ENCODE measurements around the gene SDHC. TPM values are rescaled to one million over a fixed set of nuclear protein-coding genes. Genes with fewer than 3 reads are reported as not detected.
A peak's percentile ranks its signal among the peaks of the same experiment; 100 is the strongest.
"Not testable (repeated sequence)": the region's sequence is repeated elsewhere in the genome, so short reads cannot be mapped to it uniquely, and the experiment has no call there.

Gene SDHC
- total and polyA plus RNA-seq, 7 experiments from 2014 or later, result 66.3 to 274 (median 108) TPM

DNA sequence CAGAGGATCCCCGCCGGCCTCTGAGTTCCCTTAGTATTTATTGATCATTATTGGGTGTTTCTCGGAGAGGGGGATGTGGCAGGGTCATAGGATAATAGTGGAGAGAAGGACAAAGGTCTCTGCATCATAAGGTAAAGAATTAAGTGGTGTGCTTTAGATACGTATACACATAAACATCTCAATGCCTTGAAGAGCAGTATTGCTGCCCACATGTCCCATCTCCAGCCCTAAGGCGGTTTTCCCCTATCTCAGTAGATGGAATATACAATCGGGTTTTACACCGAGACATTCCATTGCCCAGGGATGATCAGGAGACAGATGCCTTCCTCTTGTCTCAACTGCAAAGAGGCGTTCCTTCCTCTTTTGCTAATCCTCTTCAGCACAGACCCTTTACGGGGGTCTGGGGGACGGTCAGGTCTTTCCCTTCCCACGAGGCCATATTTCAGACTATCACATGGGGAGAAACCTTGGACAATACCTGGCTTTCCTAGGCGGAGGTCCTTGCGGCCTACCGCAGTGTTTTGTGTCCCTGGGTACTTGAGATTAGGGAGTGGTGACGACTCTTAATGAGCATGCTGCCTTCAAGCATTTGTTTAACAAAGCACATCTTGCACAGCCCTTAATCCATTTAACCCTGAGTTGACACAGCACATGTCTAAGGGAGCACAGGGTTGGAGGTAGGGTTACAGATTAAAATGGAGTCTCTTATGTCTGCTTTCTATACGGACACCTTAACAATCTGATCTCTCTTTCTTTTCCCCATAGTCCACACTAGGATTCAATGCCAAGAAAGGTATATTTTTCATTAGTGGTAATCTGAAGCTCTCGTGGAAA, 1.9 kb downstream of the SDHC start:
- DNase-seq; H3K27me3 Mint-ChIP-seq; H3K27me3 ChIP-seq (ENCODE audit: control insufficient read depth in 2 of 2, insufficient read depth in 2 of 2, low read length in 2 of 2); H3K27ac ChIP-seq (ENCODE audit: low read depth, low read length); ATAC-seq; POLR2A ChIA-PET; H3K36me3 Mint-ChIP-seq; H3K9me3 ChIP-seq (ENCODE audit: control insufficient read depth in 2 of 3, low read length in 3 of 3); H3K4me3 ChIP-seq (ENCODE audit: low read length); CTCF ChIA-PET; H3K9me3 Mint-ChIP-seq: not testable (repeated sequence)
- Mint-ChIP-seq H3K4me1 (peaks cover 13 to 49% (median 32%) of the 10 kb centered on the region in 7 donors), H3K27ac (peak overlapping the region in 8 of 9 donors; percentile 99 to 100 (median 100)), H3K4me3 (peak overlapping the region in 9 of 10 donors; percentile 16 to 99 (median 92))
- Histone ChIP-seq H3K4me1 (ENCODE audit: control insufficient read depth in 2 of 2, insufficient read depth in 2 of 2, low read length in 2 of 2) (peaks cover 0 to 15% of the 10 kb centered on the region in 2 donors), H3K36me3 (ENCODE audit: control insufficient read depth in 2 of 3, insufficient read depth in 3 of 3, low read length in 3 of 3) (peaks cover 0 to 10% (median 0%) of the 10 kb centered on the region in 3 experiments)
- intact Hi-C loops (cut with micrococcal nuclease), result loop anchor here in 1 of 2 donors (2.0 kb wide), 1 partner anchor 89 kb away; the partner anchor contains the start of gene TOMM40L

DNA sequence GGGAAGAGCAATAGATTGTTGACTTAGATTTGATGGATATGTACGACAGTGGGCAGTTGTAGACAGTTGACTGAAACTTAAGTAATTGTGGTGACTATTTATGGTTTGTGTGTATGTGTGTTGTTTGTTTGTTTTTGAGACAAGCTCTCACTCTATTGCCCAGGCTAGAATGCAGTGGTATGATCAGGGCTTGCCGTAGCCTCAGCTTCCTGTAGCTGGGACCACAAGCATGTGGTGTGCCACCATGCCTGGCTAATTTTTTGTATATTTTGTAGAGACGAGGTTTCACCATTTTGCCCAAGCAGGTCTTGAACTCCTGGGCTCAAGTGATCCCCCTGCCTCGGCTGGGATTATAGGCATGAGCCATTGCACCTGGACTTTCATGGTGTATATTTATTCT, 9.8 kb downstream of the SDHC start:
- peaks cover 0 to 36% (median 7%) of the 10 kb centered on the region in 3 experiments for H3K36me3 ChIP-seq (ENCODE audit: control insufficient read depth in 2 of 3, insufficient read depth in 3 of 3, low read length in 3 of 3)
- no peaks in the 10 kb centered on the region for H3K4me1 ChIP-seq (ENCODE audit: control insufficient read depth in 2 of 2, insufficient read depth in 2 of 2, low read length in 2 of 2)
- ChIA-PET CTCF (no interaction called here), POLR2A (interaction anchor here (0.7 kb wide), 1 partner anchor 44 kb away, joined by 5 read pairs; the partner anchor contains the start of gene CFAP126)
- Mint-ChIP-seq H3K36me3 (peaks cover 0 to 22% (median 7%) of the 10 kb centered on the region in 5 donors), H3K4me3 (peak overlapping the region in 1 of 10 donors; percentile 42), H3K27ac (peak overlapping the region in 1 of 9 donors; percentile 74), H3K27me3 (no peaks in the 10 kb centered on the region), H3K4me1 (peaks cover 0 to 23% (median 12%) of the 10 kb centered on the region in 7 donors), H3K9me3 (no peaks in the 10 kb centered on the region)
- H3K9me3 ChIP-seq (ENCODE audit: control insufficient read depth in 2 of 3, low read length in 3 of 3), result no peaks in the 10 kb centered on the region
- ATAC-seq (peak; percentile 54), DNase-seq (no peak)
- H3K27ac ChIP-seq (ENCODE audit: low read depth, low read length), result no peak overlapping the region
- no peaks in the 10 kb centered on the region for H3K27me3 ChIP-seq (ENCODE audit: control insufficient read depth in 2 of 2, insufficient read depth in 2 of 2, low read length in 2 of 2)
- no peak overlapping the region for H3K4me3 ChIP-seq (ENCODE audit: low read length)
- intact Hi-C loops (cut with micrococcal nuclease), result no loop called here

DNA sequence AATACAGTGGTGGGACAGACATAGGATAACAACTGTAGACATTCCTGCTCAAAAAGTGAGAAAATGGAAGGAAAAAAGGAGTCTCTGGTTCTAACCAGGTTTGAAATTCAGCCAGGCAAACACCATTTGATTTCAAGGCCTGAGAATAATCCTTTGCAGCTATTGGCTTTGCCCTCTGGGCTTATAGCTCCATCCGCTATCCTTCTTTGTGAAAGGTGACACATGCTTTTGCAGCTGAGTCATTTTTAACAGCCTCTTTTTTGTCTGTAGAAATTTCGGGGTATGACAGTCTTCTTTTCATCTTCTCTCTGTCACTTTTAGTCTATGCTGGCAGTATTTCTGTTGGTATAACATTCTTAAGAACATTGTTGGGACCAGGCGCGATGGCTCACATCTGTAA, 16.2 kb downstream of the SDHC start:
- H3K4me1 Mint-ChIP-seq, result peaks cover 0 to 5% (median 0%) of the 10 kb centered on the region in 7 donors
- intact Hi-C loops (cut with micrococcal nuclease), result no loop called here
- peak overlapping the region in 1 of 9 donors; percentile 6 for H3K27ac Mint-ChIP-seq
- no peak overlapping the region for H3K4me3 Mint-ChIP-seq
- Histone ChIP-seq H3K4me3 (ENCODE audit: low read length) (no peak overlapping the region), H3K27ac (ENCODE audit: low read depth, low read length) (no peak overlapping the region), H3K36me3 (ENCODE audit: control insufficient read depth in 2 of 3, insufficient read depth in 3 of 3, low read length in 3 of 3) (peaks cover 6 to 83% (median 16%) of the 10 kb centered on the region in 3 experiments), H3K9me3 (ENCODE audit: control insufficient read depth in 2 of 3, low read length in 3 of 3) (no peaks in the 10 kb centered on the region), H3K27me3 (ENCODE audit: control insufficient read depth in 2 of 2, insufficient read depth in 2 of 2, low read length in 2 of 2) (no peaks in the 10 kb centered on the region), H3K4me1 (ENCODE audit: control insufficient read depth in 2 of 2, insufficient read depth in 2 of 2, low read length in 2 of 2) (no peaks in the 10 kb centered on the region)
- peaks cover 25 to 58% (median 39%) of the 10 kb centered on the region in 5 donors for H3K36me3 Mint-ChIP-seq
- ChIA-PET CTCF (no interaction called here), POLR2A (interaction anchor here (0.7 kb wide), 1 partner anchor 652 kb away, joined by 3 read pairs; no protein-coding TSS in a partner anchor)
- no peaks in the 10 kb centered on the region for H3K27me3 Mint-ChIP-seq
- H3K9me3 Mint-ChIP-seq, result no peaks in the 10 kb centered on the region
- DNase-seq (no peak), ATAC-seq (no peak)

DNA sequence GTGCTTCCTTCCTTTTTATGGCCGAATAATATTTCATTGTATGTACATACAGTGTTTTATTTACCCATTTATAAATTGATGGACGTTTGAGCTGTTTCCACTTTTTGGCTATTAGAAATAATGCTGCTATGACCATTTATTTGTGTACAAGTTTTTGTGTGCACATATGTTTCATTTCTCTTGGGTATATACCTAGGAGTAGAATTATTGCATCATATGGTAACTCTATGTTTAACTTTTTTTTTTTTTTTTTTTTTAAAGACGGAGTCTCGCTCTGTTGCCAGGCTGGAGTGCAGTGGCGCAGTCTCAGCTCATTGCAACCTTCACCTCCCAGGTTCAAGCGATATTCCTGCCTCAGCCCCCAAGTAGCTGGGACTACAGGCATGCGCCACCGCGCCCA, 19.0 kb downstream of the SDHC start:
- Histone ChIP-seq H3K4me3 (ENCODE audit: low read length) (no peak overlapping the region), H3K27me3 (ENCODE audit: control insufficient read depth in 2 of 2, insufficient read depth in 2 of 2, low read length in 2 of 2) (no peaks in the 10 kb centered on the region), H3K9me3 (ENCODE audit: control insufficient read depth in 2 of 3, low read length in 3 of 3) (no peaks in the 10 kb centered on the region), H3K4me1 (ENCODE audit: control insufficient read depth in 2 of 2, insufficient read depth in 2 of 2, low read length in 2 of 2) (no peaks in the 10 kb centered on the region), H3K36me3 (ENCODE audit: control insufficient read depth in 2 of 3, insufficient read depth in 3 of 3, low read length in 3 of 3) (peaks cover 6 to 79% (median 11%) of the 10 kb centered on the region in 3 experiments), H3K27ac (ENCODE audit: low read depth, low read length) (no peak overlapping the region)
- CTCF ChIA-PET, result interaction anchor here (0.7 kb wide), 1 partner anchor 1316 kb away, joined by 3 read pairs; no protein-coding TSS in a partner anchor
- Mint-ChIP-seq H3K4me1 (peaks cover 0 to 6% (median 0%) of the 10 kb centered on the region in 7 donors), H3K9me3 (no peaks in the 10 kb centered on the region), H3K27me3 (no peaks in the 10 kb centered on the region), H3K36me3 (peaks cover 25 to 61% (median 35%) of the 10 kb centered on the region in 5 donors), H3K27ac (no peak overlapping the region), H3K4me3 (no peak overlapping the region)
- POLR2A ChIA-PET, result interaction anchor here (0.7 kb wide), 1 partner anchor 19 kb away, joined by 3 read pairs; no protein-coding TSS in a partner anchor
- DNase-seq, result no peak
- no peak for ATAC-seq
- intact Hi-C loops (cut with micrococcal nuclease), result no loop called here

DNA sequence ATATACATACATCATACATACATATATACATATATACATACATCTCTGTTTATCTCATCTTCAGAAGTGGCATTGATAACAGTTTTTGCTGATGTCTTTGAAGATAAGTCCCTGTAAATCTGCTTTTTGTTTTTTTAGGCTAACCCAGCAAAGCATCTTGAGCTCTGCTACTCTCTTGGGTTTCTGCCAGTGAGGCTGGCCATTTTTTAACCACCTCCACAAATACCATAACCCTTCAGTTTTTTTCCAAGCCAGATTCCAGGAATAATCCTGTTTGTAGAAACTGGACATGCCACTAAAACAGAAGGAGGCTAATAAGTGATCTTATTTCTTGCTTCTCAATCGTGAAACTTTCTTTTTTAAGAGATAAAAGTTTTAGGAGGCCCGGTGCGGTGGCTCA, 21.6 kb downstream of the SDHC start:
- ATAC-seq, result no peak
- POLR2A ChIA-PET, result no interaction called here
- H3K27me3 Mint-ChIP-seq, result no peaks in the 10 kb centered on the region
- peaks cover 0 to 58% (median 0%) of the 10 kb centered on the region in 3 experiments for H3K36me3 ChIP-seq (ENCODE audit: control insufficient read depth in 2 of 3, insufficient read depth in 3 of 3, low read length in 3 of 3)
- no peaks in the 10 kb centered on the region for H3K9me3 ChIP-seq (ENCODE audit: control insufficient read depth in 2 of 3, low read length in 3 of 3)
- intact Hi-C loops (cut with micrococcal nuclease), result no loop called here
- no peak for DNase-seq
- no peak overlapping the region for H3K4me3 Mint-ChIP-seq
- CTCF ChIA-PET, result no interaction called here
- H3K9me3 Mint-ChIP-seq, result no peaks in the 10 kb centered on the region
- no peaks in the 10 kb centered on the region for H3K27me3 ChIP-seq (ENCODE audit: control insufficient read depth in 2 of 2, insufficient read depth in 2 of 2, low read length in 2 of 2)
- no peak overlapping the region for H3K4me3 ChIP-seq (ENCODE audit: low read length)
- H3K36me3 Mint-ChIP-seq, result peaks cover 18 to 59% (median 27%) of the 10 kb centered on the region in 5 donors
- H3K27ac Mint-ChIP-seq, result no peak overlapping the region
- no peak overlapping the region for H3K27ac ChIP-seq (ENCODE audit: low read depth, low read length)
- no peaks in the 10 kb centered on the region for H3K4me1 ChIP-seq (ENCODE audit: control insufficient read depth in 2 of 2, insufficient read depth in 2 of 2, low read length in 2 of 2)
- H3K4me1 Mint-ChIP-seq, result peaks cover 0 to 6% (median 0%) of the 10 kb centered on the region in 7 donors

DNA sequence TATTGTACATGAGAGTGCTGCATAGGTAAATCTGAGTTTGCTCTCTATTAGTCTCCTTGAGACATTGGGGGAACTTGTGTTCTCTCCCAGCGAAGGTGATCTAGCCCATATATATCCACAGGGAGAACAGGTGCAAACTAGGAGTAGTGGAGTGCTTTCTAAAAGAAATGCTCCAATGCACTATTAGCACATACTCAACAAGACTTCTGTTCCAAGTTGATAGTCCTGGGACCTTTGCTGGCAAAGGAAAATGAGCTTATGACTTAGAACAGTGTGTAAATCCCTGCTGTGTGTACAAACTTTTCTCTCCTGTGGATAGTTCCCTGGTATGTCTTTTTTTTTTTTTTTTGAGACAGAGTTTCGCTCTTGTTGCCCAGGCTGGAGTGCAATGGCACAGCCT, 28.0 kb downstream of the SDHC start:
- Mint-ChIP-seq H3K27ac (no peak overlapping the region), H3K27me3 (no peaks in the 10 kb centered on the region), H3K4me1 (peaks cover 0 to 12% (median 4%) of the 10 kb centered on the region in 7 donors), H3K36me3 (peaks cover 3 to 48% (median 27%) of the 10 kb centered on the region in 5 donors), H3K4me3 (no peak overlapping the region), H3K9me3 (no peaks in the 10 kb centered on the region)
- Histone ChIP-seq H3K9me3 (ENCODE audit: control insufficient read depth in 2 of 3, low read length in 3 of 3) (no peaks in the 10 kb centered on the region), H3K27ac (ENCODE audit: low read depth, low read length) (no peak overlapping the region), H3K4me1 (ENCODE audit: control insufficient read depth in 2 of 2, insufficient read depth in 2 of 2, low read length in 2 of 2) (no peaks in the 10 kb centered on the region), H3K4me3 (ENCODE audit: low read length) (no peak overlapping the region), H3K36me3 (ENCODE audit: control insufficient read depth in 2 of 3, insufficient read depth in 3 of 3, low read length in 3 of 3) (peaks cover 3 to 42% (median 4%) of the 10 kb centered on the region in 3 experiments), H3K27me3 (ENCODE audit: control insufficient read depth in 2 of 2, insufficient read depth in 2 of 2, low read length in 2 of 2) (no peaks in the 10 kb centered on the region)
- intact Hi-C loops (cut with micrococcal nuclease), result no loop called here
- DNase-seq, result no peak
- no peak for ATAC-seq
- ChIA-PET POLR2A (interaction anchor here (1.0 kb wide), 1 partner anchor 12 kb away, joined by 3 read pairs; no protein-coding TSS in a partner anchor), CTCF (interaction anchor here (0.5 to 0.9 kb wide), 2 partner anchors 32 to 51 kb away, joined by 3 to 4 read pairs; no protein-coding TSS in a partner anchor)
